Pons (tissue), 1 donor: ENCODE results near the gene LHFPL3.
"Not testable (repeated sequence)": the region's sequence is repeated elsewhere in the genome, so short reads cannot be mapped to it uniquely, and the experiment has no call there.

Experiments
- DNase-seq: peaks from one replicate; pipeline ENCODE4 v3.0.0-alpha.2; 2016; ENCODE audit warnings: low spot score

LHFPL3 gene

GRCh38 chr7:104328296-104328969, at the start of gene LHFPL3:
Gene LHFPL3 (plus strand): TSS chr7:104328603.
- DNase-seq = peak; percentile 9

- not testable (repeated sequence) for DNase-seq
Observed at GRCh38 chr7:104281685-104282084, 46.7 kb upstream of the LHFPL3 start.

GRCh38 chr7:104286839-104287238, 41.6 kb upstream of the LHFPL3 start:
- DNase-seq = no peak

- DNase-seq = no peak
Observed at GRCh38 chr7:104288137-104288536, 40.3 kb upstream of the LHFPL3 start.

- no peak for DNase-seq
Observed at GRCh38 chr7:104294291-104294690, 34.1 kb upstream of the LHFPL3 start.

- DNase-seq = no peak
Observed at GRCh38 chr7:104296266-104296665, 32.1 kb upstream of the LHFPL3 start.

- DNase-seq = no peak
Observed at GRCh38 chr7:104296900-104297299, 31.5 kb upstream of the LHFPL3 start.

GRCh38 chr7:104299323-104299722, 29.1 kb upstream of the LHFPL3 start:
- DNase-seq = no peak

- DNase-seq = no peak
Observed at GRCh38 chr7:104299777-104300176, 28.6 kb upstream of the LHFPL3 start.

GRCh38 chr7:104306793-104307192, 21.6 kb upstream of the LHFPL3 start:
- DNase-seq = no peak

- no peak for DNase-seq
Observed at GRCh38 chr7:104317948-104318629, 10.3 kb upstream of the LHFPL3 start.

- no peak for DNase-seq
Observed at GRCh38 chr7:104327534-104327933, 869 bp upstream of the LHFPL3 start.

GRCh38 chr7:104327938-104328295, 486 bp upstream of the LHFPL3 start:
- DNase-seq = no peak

GRCh38 chr7:104328970-104329825, 795 bp downstream of the LHFPL3 start:
- DNase-seq = no peak

- DNase-seq = peak; percentile 51
Observed at GRCh38 chr7:104341546-104341945, 13.1 kb downstream of the LHFPL3 start.

GRCh38 chr7:104352736-104353135, 24.3 kb downstream of the LHFPL3 start:
- no peak for DNase-seq

GRCh38 chr7:104357166-104357565, 28.8 kb downstream of the LHFPL3 start:
- no peak for DNase-seq

- DNase-seq = peak; percentile 48
Observed at GRCh38 chr7:104358446-104359132, 30.2 kb downstream of the LHFPL3 start.

- DNase-seq = no peak
Observed at GRCh38 chr7:104362756-104363155, 34.4 kb downstream of the LHFPL3 start.

GRCh38 chr7:104363355-104363754, 35.0 kb downstream of the LHFPL3 start:
- no peak for DNase-seq

GRCh38 chr7:104366390-104366789, 38.0 kb downstream of the LHFPL3 start:
- no peak for DNase-seq

- no peak for DNase-seq
Observed at GRCh38 chr7:104367926-104368325, 39.5 kb downstream of the LHFPL3 start.
